ENCODE results near the gene TMEM200A.
"Not testable (repeated sequence)": the region's sequence is repeated elsewhere in the genome, so short reads cannot be mapped to it uniquely, and the experiment has no call there.

GRCh38 chr6:130346324-130346723, 19.5 kb upstream of the TMEM200A start:
- TF ChIP-seq POLR2AphosphoS5, POLR2A (IDR thresholded peaks at IDR 0.05): not testable (repeated sequence)

Data from upper lobe of left lung (tissue), 4 donors.